Measurements from ENCODE around the gene METTL21A. TPM values are rescaled to one million over a fixed set of nuclear protein-coding genes. Genes with fewer than 3 reads are reported as not detected.

METTL21A gene
- polyA plus RNA-seq, 12 donors: 15.2 to 24.3 (median 19.8) TPM; not detected in 1

DNA sequence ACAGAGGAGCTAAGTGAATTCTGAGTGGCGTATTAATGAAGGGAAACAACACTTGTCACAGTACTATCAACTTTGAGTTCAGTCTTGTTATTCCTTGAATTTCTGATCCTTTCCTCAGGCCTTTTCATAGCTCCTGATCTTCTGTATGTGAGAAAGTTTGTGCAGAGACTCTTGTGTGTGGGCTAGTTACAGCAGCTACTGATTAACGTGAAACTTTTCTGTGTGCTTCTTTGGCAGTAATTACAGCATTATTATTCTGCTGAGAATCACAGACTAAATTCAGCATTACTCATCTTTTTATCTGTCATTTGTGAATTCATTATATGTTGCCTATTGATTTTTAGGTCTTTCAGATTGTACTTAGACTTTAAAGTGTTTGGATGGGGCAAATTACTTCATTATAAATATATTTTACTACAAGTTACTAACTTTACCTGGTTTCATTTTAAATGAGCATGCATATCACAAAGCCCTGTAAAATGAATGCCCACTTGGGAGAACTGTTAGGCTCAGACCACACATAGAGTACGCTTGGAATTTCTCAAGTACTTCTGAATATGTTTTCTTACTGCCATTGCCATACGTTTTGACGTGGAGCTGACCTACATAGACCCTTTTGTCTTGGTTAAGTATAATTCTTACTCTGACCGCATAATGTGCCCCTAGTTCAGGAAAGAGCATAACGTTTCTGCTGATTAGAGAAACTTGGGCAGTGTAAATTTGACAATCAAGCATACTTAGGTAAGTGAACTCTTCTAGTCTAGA, 59.3 kb downstream of the METTL21A start:
- DNase-seq: no peak

Other genes with a start within 250 kb of the METTL21A start
- gene CREB1, start 95.4 kb downstream of the METTL21A start, polyA plus RNA-seq (ENCODE audit: insufficient read length in 12 of 12): 10 to 100 TPM in 11 of 12 donors, not detected in 1; 32.4 to 70.8 (median 39.8) TPM
- 10 to 100 TPM in 9 of 12 donors, 1 to 10 TPM in 2, not detected in 1; 8.1 to 17.7 (median 13.0) TPM for gene CCNYL1, start 86.2 kb upstream of the METTL21A start, polyA plus RNA-seq (ENCODE audit: insufficient read length in 12 of 12)
- 1 to 10 TPM in 10 of 12 donors, under 1 TPM in 1, not detected in 1; 0.85 to 8.5 (median 1.4) TPM for gene FZD5, start 144.5 kb upstream of the METTL21A start, polyA plus RNA-seq (ENCODE audit: insufficient read length in 12 of 12)

Measured in muscle of arm (tissue), 12 donors.